Measurements from ENCODE around the gene BTG2.
A peak's percentile ranks its signal among the peaks of the same experiment; 100 is the strongest.
"Not testable (repeated sequence)": the region's sequence is repeated elsewhere in the genome, so short reads cannot be mapped to it uniquely, and the experiment has no call there.

The BTG2 gene

DNA sequence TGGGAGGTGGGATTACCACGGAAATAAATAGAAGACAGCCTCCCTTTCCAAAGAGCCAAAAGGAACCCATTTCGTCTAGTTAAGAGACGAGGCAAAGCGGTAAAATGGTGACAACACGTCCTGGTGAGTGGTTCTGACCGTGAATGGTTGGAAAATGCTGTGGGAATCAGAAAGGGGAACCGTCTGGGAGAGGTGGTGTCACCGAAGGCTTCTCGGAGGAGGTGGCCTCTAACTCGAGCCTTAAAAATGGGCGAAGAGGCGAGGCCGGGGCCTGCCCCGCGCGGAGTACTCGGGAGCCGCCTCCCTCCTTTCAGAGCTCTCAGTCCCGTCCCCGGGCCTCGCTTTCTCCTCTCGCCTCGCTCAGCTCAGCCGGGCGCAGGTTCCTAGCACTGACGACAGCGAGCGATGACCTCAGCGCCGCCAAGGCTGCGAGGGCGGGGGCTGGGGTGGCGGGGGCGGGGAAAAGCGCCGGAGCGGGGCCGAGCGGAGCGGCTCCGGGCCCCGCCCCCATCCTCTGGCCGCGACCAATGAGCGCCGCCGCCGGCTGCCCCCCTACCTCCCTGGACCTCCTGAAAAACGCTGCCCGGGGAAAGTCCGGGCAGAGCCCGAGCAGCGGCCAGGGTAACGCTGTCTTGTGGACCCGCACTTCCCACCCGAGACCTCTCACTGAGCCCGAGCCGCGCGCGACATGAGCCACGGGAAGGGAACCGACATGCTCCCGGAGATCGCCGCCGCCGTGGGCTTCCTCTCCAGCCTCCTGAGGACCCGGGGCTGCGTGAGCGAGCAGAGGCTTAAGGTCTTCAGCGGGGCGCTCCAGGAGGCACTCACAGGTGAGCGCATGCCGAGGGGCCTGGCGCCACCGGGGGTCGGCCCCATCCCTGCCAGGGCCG, at the start of gene BTG2:
Gene BTG2 (plus strand): TSS at position 601 of the 890 bp plus-strand sequence. CDS start 88 bp downstream, at position 689.
- peak within 1 kb of the TSS; percentile 43 for H3K27ac ChIP-seq
- TF ChIP-seq ZFX (IDR thresholded peaks at IDR 0.05; ENCODE audit: borderline replicate concordance) = no peak
- TF ChIP-seq, protein P1, sequence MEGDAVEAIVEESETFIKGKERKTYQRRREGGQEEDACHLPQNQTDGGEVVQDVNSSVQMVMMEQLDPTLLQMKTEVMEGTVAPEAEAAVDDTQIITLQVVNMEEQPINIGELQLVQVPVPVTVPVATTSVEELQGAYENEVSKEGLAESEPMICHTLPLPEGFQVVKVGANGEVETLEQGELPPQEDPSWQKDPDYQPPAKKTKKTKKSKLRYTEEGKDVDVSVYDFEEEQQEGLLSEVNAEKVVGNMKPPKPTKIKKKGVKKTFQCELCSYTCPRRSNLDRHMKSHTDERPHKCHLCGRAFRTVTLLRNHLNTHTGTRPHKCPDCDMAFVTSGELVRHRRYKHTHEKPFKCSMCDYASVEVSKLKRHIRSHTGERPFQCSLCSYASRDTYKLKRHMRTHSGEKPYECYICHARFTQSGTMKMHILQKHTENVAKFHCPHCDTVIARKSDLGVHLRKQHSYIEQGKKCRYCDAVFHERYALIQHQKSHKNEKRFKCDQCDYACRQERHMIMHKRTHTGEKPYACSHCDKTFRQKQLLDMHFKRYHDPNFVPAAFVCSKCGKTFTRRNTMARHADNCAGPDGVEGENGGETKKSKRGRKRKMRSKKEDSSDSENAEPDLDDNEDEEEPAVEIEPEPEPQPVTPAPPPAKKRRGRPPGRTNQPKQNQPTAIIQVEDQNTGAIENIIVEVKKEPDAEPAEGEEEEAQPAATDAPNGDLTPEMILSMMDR (IDR thresholded peaks at IDR 0.05) = no peak

GRCh38 chr1:203256636-203257035, 48.7 kb upstream of the BTG2 start:
- not testable (repeated sequence) for H3K27ac ChIP-seq

DNA sequence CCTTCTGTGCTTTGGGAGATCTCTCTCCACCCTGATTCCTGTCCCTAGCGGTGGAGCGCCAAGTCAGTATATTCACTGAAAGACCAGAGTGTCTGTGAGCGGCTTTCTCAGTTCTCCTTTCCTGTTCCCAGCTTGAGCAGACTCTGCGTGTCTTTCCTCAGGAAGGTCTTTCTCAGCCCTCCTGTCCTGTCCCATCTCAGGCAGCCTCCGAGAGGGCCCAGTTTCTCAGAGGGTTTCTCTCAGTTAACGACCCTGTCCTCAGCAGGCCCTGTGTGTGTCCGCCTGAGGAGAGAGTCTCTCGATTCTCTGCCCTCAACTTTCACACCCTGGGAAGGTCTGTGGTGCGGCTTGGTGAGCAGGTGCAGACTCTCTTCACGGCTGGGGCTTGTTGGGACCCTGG, 41.8 kb upstream of the BTG2 start:
- no peak overlapping the region for H3K27ac ChIP-seq
- no peak for TF ChIP-seq ZFX (IDR thresholded peaks at IDR 0.05; ENCODE audit: borderline replicate concordance)
- TF ChIP-seq, protein P1 (IDR thresholded peaks at IDR 0.05) = no peak

DNA sequence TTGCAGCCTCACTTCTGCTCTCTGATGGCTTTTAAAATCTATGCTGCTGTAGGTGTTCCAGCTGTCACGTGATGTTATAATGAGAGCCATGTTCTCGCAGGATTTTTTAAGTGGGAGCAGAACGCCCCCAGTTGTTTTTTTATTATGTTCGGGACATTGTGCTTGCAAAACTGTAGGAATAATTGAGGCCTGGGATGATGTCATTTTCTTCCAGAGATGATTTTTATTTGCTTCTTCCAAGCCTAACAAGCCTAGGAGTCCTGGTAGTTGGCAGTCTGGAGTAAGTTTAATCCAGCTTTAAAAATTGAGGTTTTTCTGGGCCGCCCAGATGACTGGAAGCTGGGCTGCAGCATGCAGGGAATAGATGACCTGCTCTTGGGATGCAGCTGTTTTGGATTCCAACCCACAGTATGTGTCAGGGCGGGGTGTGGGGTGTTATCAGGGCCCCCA, 41.2 kb upstream of the BTG2 start:
- no peak overlapping the region for H3K27ac ChIP-seq
- TF ChIP-seq ZFX (IDR thresholded peaks at IDR 0.05; ENCODE audit: borderline replicate concordance) = no peak
- TF ChIP-seq, protein P1 (IDR thresholded peaks at IDR 0.05) = no peak

- no peak for TF ChIP-seq ZFX (IDR thresholded peaks at IDR 0.05; ENCODE audit: borderline replicate concordance)
- TF ChIP-seq, protein P1 (IDR thresholded peaks at IDR 0.05) = no peak
- no peak overlapping the region for H3K27ac ChIP-seq
Observed at GRCh38 chr1:203265541-203265940, 39.8 kb upstream of the BTG2 start.

DNA sequence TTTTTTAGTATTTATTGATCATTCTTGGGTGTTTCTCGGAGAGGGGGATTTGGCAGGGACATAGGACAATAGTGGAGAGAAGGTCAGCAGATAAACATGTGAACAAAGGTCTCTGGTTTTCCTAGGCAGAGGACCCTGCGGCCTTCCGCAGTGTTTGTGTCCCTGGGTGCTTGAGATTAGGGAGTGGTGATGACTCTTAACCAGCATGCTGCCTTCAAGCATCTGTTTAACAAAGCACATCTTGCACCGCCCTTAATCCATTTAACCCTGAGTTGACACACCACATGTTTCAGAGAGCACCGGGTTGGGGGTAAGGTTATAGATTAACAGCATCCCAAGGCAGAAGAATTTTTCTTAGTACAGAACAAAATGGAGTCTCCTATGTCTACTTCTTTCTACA, 39.2 kb upstream of the BTG2 start:
- not testable (repeated sequence) for H3K27ac ChIP-seq

GRCh38 chr1:203267347-203267846, 37.9 kb upstream of the BTG2 start:
- no peak for TF ChIP-seq ZFX (IDR thresholded peaks at IDR 0.05; ENCODE audit: borderline replicate concordance)
- TF ChIP-seq, protein P1 (IDR thresholded peaks at IDR 0.05) = peak; percentile 99
- H3K27ac ChIP-seq = no peak overlapping the region

- no peak for TF ChIP-seq ZFX (IDR thresholded peaks at IDR 0.05; ENCODE audit: borderline replicate concordance)
- TF ChIP-seq, protein P1 (IDR thresholded peaks at IDR 0.05) = no peak
Observed at GRCh38 chr1:203267912-203268311, 37.4 kb upstream of the BTG2 start.

More at GRCh38 chr1:203267912-203268311, 37.4 kb upstream of the BTG2 start:
- no peak overlapping the region for H3K27ac ChIP-seq

Data from 22Rv1 (cell line).